Immature natural killer cell (primary cell): ENCODE measurements around the gene NPY4R. TPM values are rescaled to one million over a fixed set of nuclear protein-coding genes. Genes with fewer than 3 reads are reported as not detected.
"Not testable (repeated sequence)": the region's sequence is repeated elsewhere in the genome, so short reads cannot be mapped to it uniquely, and the experiment has no call there.

ENCODE experiments used
- DNase-seq, 3 donors: peaks; one replicate each; pipeline ENCODE4 v3.0.0; 2022; ENCODE audit warnings: mixed read lengths in 1 of 3
- H3K27ac Mint-ChIP-seq, 6 donors: one replicate each; pipeline ENCODE4 v1.8.0; 2020; ENCODE audit warnings: mixed read lengths in 6 of 6, mild to moderate bottlenecking in 5 of 6, inconsistent platforms in 4 of 6, moderate library complexity in 3 of 6
- H3K27me3 Mint-ChIP-seq, 3 donors: one replicate each; pipeline ENCODE4 v1.8.0; 2020 to 2021; ENCODE audit warnings: low read depth in 3 of 3, mild to moderate bottlenecking in 3 of 3, mixed read lengths in 3 of 3, moderate library complexity in 3 of 3, inconsistent platforms in 1 of 3
- H3K36me3 Mint-ChIP-seq, 3 donors: one replicate each; pipeline ENCODE4 v1.8.0; 2020; ENCODE audit warnings: mixed read lengths in 3 of 3, inconsistent platforms in 2 of 3, mild to moderate bottlenecking in 2 of 3
- H3K4me1 Mint-ChIP-seq, 2 donors: one replicate each; pipeline ENCODE4 v1.8.0; 2020; ENCODE audit warnings: inconsistent platforms in 2 of 2, mild to moderate bottlenecking in 2 of 2, mixed read lengths in 2 of 2, moderate library complexity in 1 of 2
- H3K4me3 Mint-ChIP-seq, 5 donors: one replicate each; pipeline ENCODE4 v1.8.0; 2020; ENCODE audit warnings: mild to moderate bottlenecking in 5 of 5, mixed read lengths in 5 of 5, inconsistent platforms in 3 of 5, moderate library complexity in 3 of 5
- H3K9me3 Mint-ChIP-seq, 6 donors: one replicate each; pipeline ENCODE4 v1.8.0; 2020; ENCODE audit warnings: mild to moderate bottlenecking in 6 of 6, mixed read lengths in 6 of 6, inconsistent platforms in 4 of 6, moderate library complexity in 3 of 6
- polyA plus RNA-seq, 3 donors: library from polyadenylated mRNA; unstranded; fragments of 300-500 nt; fragmentation: Illumina TruSeq; gene quantifications; one replicate each; pipeline ENCODE4 v1.2.3, GENCODE V29; 2021

The NPY4R gene
- polyA plus RNA-seq, 3 donors from 2014 or later, result not detected

- H3K4me1 Mint-ChIP-seq, H3K36me3 Mint-ChIP-seq, H3K4me3 Mint-ChIP-seq, H3K27me3 Mint-ChIP-seq, H3K9me3 Mint-ChIP-seq, DNase-seq, H3K27ac Mint-ChIP-seq: not testable (repeated sequence)
Observed at GRCh38 chr10:46473758-46474157, 8.0 kb upstream of the NPY4R start.

GRCh38 chr10:46470134-46470533 lies 4.4 kb upstream of the NPY4R start:
- not testable (repeated sequence) for H3K9me3 Mint-ChIP-seq, DNase-seq, H3K4me3 Mint-ChIP-seq, H3K27me3 Mint-ChIP-seq, H3K4me1 Mint-ChIP-seq, H3K27ac Mint-ChIP-seq, H3K36me3 Mint-ChIP-seq

GRCh38 chr10:46468119-46468809 lies 2.5 kb upstream of the NPY4R start:
- not testable (repeated sequence) for H3K4me1 Mint-ChIP-seq, H3K27ac Mint-ChIP-seq, H3K36me3 Mint-ChIP-seq, H3K4me3 Mint-ChIP-seq, H3K9me3 Mint-ChIP-seq, H3K27me3 Mint-ChIP-seq, DNase-seq

GRCh38 chr10:46463608-46464007 lies 2.1 kb downstream of the NPY4R start:
- not testable (repeated sequence) for H3K27me3 Mint-ChIP-seq, H3K4me3 Mint-ChIP-seq, DNase-seq, H3K4me1 Mint-ChIP-seq, H3K27ac Mint-ChIP-seq, H3K9me3 Mint-ChIP-seq, H3K36me3 Mint-ChIP-seq

DNA sequence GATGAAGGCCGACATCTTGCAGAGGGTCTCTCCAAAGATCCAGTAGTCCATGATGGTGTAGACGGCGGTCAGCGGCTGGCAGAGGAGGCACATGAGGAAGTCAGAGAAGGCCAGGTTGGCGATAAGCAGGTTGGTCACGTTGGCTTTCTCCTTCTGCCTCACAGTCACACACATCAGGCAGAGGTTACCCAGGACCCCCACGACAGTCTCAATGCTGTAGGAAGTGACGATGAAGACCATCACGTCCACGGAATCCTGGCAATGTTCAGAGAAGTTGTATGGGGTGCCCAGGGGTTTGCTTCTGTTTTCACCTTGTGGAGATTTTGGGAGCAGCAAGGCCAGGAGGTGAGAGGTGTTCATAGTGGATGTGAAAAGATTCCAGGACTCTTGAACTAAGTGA lies 3.5 kb downstream of the NPY4R start:
- not testable (repeated sequence) for H3K4me3 Mint-ChIP-seq, H3K36me3 Mint-ChIP-seq, H3K4me1 Mint-ChIP-seq, H3K27ac Mint-ChIP-seq, H3K9me3 Mint-ChIP-seq, H3K27me3 Mint-ChIP-seq, DNase-seq

DNA sequence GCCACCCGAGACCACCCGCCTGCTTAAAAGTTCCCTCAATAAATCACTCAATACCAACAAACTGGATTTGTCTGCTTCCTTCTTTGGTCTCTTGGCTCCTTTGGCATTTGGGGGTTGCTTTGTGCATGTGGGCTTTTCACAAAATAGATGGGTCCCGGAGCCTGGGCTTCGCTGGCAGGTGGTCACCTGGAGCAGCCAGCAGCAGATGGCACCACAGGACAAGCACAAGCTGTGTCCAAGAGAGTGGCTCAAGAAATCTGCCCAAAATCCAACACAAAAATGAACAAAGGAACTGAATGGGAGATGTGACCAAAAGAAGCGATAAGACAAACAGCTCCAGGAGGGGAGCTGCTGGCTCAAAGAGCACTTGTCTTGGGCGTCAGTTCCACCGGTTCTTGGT lies 6.2 kb downstream of the NPY4R start:
- not testable (repeated sequence) for DNase-seq, H3K4me1 Mint-ChIP-seq, H3K27me3 Mint-ChIP-seq, H3K36me3 Mint-ChIP-seq, H3K4me3 Mint-ChIP-seq, H3K27ac Mint-ChIP-seq, H3K9me3 Mint-ChIP-seq

GRCh38 chr10:46457071-46457470 lies 8.7 kb downstream of the NPY4R start:
- not testable (repeated sequence) for H3K36me3 Mint-ChIP-seq, H3K4me3 Mint-ChIP-seq, H3K4me1 Mint-ChIP-seq, H3K27me3 Mint-ChIP-seq, H3K9me3 Mint-ChIP-seq, H3K27ac Mint-ChIP-seq, DNase-seq

DNA sequence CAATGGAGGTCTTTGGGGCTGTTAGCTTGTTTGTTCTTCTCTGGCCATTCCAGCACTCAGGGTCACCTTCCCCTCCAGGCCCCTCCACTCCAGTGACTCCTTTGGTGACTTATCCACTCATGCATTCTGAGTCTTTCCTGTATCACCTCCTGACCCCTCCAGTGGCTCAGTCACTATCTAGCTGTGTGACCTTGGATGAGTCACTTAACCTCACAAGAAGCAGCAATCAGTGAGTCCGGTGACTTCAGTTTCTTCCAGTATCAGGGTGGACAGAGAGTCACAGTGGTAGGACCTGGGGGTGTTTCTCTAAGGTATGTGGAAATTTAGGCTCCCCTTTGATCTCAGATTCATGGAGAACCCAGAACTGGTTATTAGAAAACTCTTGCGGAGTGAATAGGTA lies 9.8 kb downstream of the NPY4R start:
- not testable (repeated sequence) for DNase-seq, H3K4me3 Mint-ChIP-seq, H3K27me3 Mint-ChIP-seq, H3K9me3 Mint-ChIP-seq, H3K27ac Mint-ChIP-seq, H3K36me3 Mint-ChIP-seq, H3K4me1 Mint-ChIP-seq

DNA sequence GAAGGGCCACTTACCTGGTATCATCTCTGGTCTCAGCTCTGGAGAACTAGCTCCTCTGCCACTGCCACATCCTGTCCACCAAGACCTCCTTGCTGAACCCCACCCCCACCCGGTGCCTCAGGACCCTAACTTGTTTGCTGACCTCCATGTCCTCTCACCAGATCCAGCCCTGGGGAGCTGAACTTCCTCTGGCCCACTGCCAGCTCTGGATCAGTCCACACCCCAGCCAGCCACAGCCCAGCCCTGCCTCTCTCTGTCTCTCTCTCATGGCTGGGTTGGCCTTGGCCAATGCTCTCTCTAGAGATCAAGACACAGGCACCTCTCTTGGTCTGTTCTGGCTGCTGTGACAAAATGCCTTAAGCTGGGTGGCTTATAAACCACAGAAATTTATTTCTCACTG lies 14.4 kb downstream of the NPY4R start:
- not testable (repeated sequence) for H3K4me1 Mint-ChIP-seq, H3K4me3 Mint-ChIP-seq, H3K36me3 Mint-ChIP-seq, H3K9me3 Mint-ChIP-seq, H3K27me3 Mint-ChIP-seq, DNase-seq, H3K27ac Mint-ChIP-seq

DNA sequence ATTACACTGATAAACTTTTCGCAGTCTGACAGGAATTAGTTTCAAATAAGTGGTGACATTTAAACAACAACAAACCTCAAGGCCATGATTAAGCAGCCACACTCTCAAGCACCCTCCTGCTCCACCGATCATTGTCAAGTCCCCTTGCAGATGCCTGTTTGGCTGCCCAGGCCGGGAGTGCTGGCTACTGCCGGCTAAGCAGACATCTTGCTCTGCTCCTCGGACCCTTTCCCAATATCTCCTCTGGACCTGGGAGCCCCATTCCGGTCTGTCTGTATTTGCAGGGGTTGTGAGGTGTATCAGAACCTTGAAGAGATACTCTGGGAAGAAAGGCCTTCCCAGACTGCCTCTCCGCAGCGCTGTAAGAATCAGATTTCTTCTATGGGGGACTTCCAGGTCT lies 14.9 kb downstream of the NPY4R start:
- H3K27me3 Mint-ChIP-seq, H3K4me1 Mint-ChIP-seq, H3K36me3 Mint-ChIP-seq, DNase-seq, H3K4me3 Mint-ChIP-seq, H3K27ac Mint-ChIP-seq, H3K9me3 Mint-ChIP-seq: not testable (repeated sequence)

GRCh38 chr10:46447439-46447838 lies 18.3 kb downstream of the NPY4R start:
- not testable (repeated sequence) for H3K27me3 Mint-ChIP-seq, H3K4me1 Mint-ChIP-seq, H3K36me3 Mint-ChIP-seq, DNase-seq, H3K27ac Mint-ChIP-seq, H3K4me3 Mint-ChIP-seq, H3K9me3 Mint-ChIP-seq

GRCh38 chr10:46445389-46446122 lies 20.2 kb downstream of the NPY4R start:
- DNase-seq, H3K36me3 Mint-ChIP-seq, H3K4me3 Mint-ChIP-seq, H3K9me3 Mint-ChIP-seq, H3K27me3 Mint-ChIP-seq, H3K27ac Mint-ChIP-seq, H3K4me1 Mint-ChIP-seq: not testable (repeated sequence)

DNA sequence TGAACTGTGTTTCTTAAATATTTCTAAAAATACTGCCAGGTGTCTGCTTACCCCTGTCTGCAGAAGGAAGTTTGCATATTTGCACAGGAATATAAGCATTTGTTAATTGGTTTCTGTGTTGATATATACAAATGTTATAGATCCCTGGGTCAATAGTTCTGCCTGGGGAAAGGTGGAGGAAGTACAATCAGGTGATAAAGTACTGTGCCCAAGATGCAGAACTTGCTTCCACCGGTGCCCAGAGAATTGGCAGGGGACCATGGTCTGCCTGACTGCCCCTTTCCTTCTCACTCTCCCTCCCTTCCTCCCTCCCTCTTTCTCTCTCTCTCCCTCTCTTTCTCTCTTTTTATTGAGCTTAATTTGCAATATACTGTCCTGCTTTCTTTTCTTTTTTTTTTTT lies 22.3 kb downstream of the NPY4R start:
- not testable (repeated sequence) for H3K4me3 Mint-ChIP-seq, H3K27ac Mint-ChIP-seq, H3K27me3 Mint-ChIP-seq, DNase-seq, H3K36me3 Mint-ChIP-seq, H3K9me3 Mint-ChIP-seq, H3K4me1 Mint-ChIP-seq

DNA sequence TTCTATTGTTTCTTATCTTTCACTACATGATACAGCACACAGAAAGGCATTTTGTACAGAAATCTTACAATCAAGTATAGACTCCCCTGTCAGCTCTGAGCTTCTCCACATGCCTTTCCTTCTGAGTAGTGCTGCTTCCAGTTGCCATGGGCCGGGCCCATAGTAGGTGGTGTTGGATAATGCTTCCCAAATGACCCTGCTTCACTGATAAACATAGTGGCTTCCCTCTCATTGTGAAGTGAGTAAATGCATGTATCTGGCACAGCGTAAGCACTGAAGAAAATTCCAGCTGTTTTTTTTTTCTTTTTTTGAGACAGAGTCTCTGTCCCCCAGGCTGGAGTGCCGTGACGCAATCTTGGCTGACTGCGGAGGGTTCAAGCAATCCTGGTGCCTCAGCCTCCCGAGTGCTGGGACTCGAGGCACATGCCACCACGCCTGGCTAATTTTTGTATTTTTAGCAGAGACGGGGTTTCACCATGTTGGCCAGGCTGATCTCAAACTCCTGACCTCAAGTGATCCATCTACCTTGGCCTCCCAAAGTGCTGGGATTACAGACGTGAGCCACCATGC lies 23.0 kb downstream of the NPY4R start:
- not testable (repeated sequence) for H3K27me3 Mint-ChIP-seq, H3K27ac Mint-ChIP-seq, H3K4me1 Mint-ChIP-seq, H3K9me3 Mint-ChIP-seq, DNase-seq, H3K36me3 Mint-ChIP-seq, H3K4me3 Mint-ChIP-seq

- H3K4me1 Mint-ChIP-seq, H3K9me3 Mint-ChIP-seq, H3K27ac Mint-ChIP-seq, DNase-seq, H3K27me3 Mint-ChIP-seq, H3K4me3 Mint-ChIP-seq, H3K36me3 Mint-ChIP-seq: not testable (repeated sequence)
Observed at GRCh38 chr10:46441837-46442278, 23.9 kb downstream of the NPY4R start.
